ENCODE results near the gene PSMB5.

- no peak for TF ChIP-seq CTCF (conservative IDR thresholded peaks at IDR 0.05 in 1 of 2, IDR thresholded peaks at IDR 0.05 in 1 of 2; ENCODE audit: extremely low read depth in 1 of 2, insufficient read depth in 1 of 2, low read depth in 1 of 2, low read length in 2 of 2)
- TF ChIP-seq EZH2 (IDR thresholded peaks at IDR 0.05; ENCODE audit: borderline replicate concordance, low read length) = no peak
Measured at GRCh38 chr14:23023022-23023794, 11.5 kb downstream of the PSMB5 start.
